ENCODE results near the gene NAMPT.

DNA sequence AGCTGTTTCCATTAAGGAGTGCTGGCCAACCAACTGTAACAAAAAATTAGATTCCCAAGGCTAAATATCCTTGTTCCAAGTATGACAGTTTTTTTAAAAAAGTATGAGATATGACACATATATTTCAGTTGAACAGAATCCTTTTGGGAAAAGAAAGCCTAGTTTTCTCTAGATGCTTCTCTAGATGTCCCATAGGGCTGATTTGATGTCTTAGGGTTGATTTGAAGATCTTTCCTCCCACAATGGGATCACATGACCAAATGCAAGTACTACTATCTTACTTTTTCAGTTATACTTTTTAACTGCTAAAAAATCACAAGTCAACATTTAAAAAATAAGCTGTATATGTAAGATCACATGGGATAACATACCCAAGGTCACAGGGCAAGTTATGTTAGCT lies 3.7 kb downstream of the NAMPT start:
- no peak for TF ChIP-seq CTCF (IDR thresholded peaks at IDR 0.05)
- no peak for TF ChIP-seq POLR2A (IDR thresholded peaks at IDR 0.05)
